OCI-LY1 (cell line): Measurements from ENCODE around the gene NPLOC4.

Source experiments
- EZH2 ChIP-seq: fragments of 200-600 bp; sonication (generic), shearing (Covaris generic); IDR thresholded peaks from 2 replicates; pipeline ENCODE4 v1.8.0; 2017; ENCODE audit warnings: borderline replicate concordance, mixed run types, mild to moderate bottlenecking, antibody characterized with exemption, low read length, moderate library complexity, mixed read lengths
- TF ChIP-seq, protein P1 (sequence below): fragments of 200-600 bp; sonication (generic), shearing (Covaris generic); IDR thresholded peaks from 2 replicates; pipeline ENCODE4 v1.5.1; 2017; ENCODE audit warnings: mild to moderate bottlenecking, antibody characterized with exemption, low read length, moderate library complexity, mixed read lengths

DNA sequence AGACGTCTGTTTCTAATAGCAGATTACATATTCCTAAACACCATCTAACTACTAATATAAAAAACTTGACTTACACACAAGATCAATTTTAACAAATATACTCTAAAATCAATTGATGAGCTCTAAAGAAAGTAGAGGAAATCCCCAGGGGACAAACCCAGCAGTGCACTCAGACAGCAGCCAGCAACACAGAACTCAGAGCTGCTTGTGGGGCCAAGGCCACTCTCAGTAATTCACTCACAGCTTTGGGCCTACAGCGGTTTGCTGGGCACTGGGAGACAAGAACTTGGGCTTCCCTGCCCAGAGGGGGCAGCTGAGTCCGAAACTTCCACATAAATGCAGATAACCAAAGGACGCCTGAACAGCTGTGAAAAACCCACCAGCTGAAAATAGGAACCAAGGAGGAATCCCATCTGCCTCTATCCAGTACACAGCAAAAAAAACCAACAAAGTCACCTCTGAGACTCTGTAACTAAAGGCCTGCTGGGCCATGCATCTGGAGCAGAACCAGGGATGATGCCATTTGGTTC lies 21.4 kb downstream of the NPLOC4 start:
- TF ChIP-seq, protein P1, sequence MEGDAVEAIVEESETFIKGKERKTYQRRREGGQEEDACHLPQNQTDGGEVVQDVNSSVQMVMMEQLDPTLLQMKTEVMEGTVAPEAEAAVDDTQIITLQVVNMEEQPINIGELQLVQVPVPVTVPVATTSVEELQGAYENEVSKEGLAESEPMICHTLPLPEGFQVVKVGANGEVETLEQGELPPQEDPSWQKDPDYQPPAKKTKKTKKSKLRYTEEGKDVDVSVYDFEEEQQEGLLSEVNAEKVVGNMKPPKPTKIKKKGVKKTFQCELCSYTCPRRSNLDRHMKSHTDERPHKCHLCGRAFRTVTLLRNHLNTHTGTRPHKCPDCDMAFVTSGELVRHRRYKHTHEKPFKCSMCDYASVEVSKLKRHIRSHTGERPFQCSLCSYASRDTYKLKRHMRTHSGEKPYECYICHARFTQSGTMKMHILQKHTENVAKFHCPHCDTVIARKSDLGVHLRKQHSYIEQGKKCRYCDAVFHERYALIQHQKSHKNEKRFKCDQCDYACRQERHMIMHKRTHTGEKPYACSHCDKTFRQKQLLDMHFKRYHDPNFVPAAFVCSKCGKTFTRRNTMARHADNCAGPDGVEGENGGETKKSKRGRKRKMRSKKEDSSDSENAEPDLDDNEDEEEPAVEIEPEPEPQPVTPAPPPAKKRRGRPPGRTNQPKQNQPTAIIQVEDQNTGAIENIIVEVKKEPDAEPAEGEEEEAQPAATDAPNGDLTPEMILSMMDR: no peak
- no peak for TF ChIP-seq EZH2
